Superior temporal gyrus (tissue), 1 donor: ENCODE data around the gene VIPR1.
A peak's percentile ranks its signal among the peaks of the same experiment; 100 is the strongest.

ENCODE experiments used
- DNase-seq: peaks from one replicate; pipeline ENCODE4 v3.0.0-alpha.2; 2016; ENCODE audit errors: extremely low spot score

VIPR1 gene, protein sequence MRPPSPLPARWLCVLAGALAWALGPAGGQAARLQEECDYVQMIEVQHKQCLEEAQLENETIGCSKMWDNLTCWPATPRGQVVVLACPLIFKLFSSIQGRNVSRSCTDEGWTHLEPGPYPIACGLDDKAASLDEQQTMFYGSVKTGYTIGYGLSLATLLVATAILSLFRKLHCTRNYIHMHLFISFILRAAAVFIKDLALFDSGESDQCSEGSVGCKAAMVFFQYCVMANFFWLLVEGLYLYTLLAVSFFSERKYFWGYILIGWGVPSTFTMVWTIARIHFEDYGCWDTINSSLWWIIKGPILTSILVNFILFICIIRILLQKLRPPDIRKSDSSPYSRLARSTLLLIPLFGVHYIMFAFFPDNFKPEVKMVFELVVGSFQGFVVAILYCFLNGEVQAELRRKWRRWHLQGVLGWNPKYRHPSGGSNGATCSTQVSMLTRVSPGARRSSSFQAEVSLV

DNA sequence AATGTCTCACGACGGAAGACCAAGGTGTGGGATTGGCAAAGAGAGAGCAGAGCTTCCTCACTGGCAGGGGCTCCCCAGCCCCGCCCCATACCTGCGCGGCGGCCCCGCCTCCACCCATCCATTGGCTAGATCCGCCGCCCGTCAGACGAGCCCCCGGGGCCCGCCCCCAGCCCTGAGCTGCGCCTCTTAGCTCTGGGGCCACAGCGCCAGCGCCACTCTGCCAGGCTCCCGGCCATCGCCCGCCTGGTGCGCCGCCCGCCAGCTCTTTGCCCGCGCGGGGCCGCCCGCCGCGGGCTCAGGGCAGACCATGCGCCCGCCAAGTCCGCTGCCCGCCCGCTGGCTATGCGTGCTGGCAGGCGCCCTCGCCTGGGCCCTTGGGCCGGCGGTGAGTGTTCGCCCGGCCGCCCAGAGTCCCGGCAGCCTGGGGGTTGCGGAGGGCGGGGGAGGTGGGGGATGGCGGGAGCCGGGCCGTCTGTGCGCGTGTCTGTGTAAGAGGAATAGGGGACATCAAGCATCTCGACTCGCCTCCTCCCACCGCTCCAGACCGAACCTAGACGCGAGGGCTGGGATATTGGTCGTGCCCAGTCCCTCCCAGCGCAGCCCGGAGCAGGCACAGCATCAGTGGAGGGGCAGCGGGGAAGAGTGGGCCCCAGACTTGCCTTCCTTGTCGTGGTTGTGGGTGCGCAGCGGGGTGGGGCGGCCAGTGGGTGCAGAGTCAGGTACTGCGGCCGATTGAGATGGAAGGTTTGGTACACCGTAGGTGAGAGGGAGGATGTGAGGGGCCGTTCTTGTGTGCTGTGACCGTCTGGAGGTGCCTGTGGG, at the start of gene VIPR1:
Gene VIPR1 (plus strand): TSS at position 215 of the 822 bp plus-strand sequence. CDS start 93 bp downstream, at position 308.
- DNase-seq, result peak; percentile 71

DNA sequence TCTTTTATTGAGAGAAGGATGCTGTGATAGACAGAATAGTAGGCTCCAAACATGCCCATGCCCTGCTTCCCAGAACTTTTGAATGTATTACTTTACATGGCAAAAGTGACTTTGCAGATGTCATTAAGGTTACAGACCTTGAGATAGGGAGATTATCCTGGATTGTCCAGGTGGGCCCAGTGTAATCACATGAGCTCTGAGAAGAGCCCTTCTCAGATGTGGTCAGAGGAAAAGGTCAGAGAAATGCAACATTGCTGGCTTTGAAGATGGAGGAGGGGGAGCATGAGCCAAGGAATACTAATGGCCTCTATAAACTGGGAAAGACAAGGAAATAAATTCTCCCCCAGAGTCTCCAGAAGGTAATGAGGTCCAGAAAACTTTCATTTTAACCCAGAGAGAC, 46.2 kb upstream of the VIPR1 start:
- no peak for DNase-seq

DNA sequence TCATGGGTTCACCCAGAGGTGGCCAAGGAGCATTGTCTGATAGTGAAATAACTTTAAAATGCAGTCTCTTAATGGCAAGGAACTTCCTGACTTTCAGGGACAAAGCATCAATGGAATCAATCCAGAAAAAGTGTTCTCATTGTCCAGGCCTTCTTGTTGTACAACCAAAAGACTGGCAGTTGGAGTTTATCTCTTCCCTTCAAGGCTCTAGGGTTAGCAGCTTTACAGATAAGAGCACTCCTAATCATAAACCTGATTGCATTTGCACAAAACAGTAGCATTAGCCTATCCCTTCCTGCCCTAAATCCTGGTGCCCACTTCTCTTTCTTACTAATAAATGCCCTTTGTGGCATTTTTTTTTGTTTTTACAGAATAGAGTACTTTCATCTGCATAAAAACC, 43.3 kb upstream of the VIPR1 start:
- DNase-seq, result no peak

DNA sequence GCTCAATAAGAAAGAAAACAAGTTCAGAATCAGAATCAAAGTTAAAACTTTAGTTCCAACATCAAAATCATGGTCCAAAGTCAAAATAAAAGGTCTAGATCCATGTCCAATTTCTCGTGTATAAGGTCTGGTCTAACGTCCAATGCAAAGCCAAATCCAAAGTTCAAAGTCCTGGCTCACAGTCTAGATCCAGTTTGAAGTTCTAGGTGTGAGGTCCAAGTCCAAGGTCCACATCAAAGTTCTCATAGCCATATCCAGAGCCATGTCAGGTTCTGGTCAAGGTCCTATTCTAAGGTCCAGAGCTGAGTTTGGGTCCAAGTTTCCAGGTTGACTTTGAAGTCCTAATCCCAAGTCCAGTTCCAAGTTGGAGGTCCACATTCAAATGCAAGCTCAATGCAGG, 40.7 kb upstream of the VIPR1 start:
- no peak for DNase-seq

DNA sequence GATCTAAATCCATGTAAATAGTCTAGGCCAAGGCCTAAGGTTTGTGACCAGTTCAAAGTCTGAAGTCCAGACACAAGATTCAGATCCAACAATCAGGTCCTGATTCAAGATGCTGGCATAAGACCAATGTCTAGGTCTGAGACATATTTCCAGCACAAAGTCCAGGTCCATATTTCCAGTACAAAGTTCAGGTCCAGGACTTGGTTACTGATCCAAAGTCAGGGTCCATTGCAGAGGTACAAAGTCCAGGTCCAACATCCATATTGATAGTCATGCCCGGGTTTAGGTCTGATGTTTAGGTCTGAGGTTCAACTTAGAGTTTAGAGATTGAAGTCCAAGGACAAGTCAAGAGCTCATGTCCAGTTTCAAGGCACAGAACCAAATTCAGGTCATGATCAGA, 39.4 kb upstream of the VIPR1 start:
- no peak for DNase-seq

DNA sequence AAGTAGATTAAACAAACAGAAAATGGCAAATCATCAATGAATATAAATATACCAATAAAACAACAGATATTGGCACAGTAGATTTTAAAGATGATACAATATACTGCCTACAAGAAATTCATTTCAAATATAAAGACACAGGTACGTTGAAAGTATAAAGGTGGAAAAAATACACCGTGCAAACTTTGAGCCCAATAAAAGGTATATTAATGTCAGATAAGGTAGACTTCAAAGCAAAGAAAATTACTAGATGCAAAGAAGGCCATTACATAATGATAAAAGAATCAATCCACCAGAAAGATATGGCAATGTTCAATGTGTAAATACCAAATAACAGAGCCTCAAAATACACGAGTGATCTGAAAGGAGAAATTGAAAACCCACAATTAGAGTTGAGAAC, 34.3 kb upstream of the VIPR1 start:
- no peak for DNase-seq

DNA sequence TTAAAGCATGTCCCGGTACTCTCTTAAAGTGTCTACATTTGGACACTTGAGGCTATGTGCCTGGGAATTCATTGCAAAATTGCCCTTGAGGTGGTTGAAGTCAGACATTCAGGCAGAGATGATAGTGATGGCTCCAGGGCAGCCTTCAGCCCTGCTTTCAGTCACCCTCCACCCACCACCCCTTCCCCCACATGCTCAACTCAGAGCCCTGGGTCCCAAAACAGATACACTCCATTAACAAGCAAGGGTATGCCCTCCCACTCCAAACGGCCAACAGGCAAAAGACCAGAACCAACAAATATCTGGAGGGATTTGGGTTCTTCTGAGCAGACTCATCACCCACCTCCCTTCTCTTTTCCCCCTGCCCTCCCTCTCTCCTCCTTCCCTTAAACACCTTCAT, 29.9 kb upstream of the VIPR1 start:
- DNase-seq, result no peak

DNA sequence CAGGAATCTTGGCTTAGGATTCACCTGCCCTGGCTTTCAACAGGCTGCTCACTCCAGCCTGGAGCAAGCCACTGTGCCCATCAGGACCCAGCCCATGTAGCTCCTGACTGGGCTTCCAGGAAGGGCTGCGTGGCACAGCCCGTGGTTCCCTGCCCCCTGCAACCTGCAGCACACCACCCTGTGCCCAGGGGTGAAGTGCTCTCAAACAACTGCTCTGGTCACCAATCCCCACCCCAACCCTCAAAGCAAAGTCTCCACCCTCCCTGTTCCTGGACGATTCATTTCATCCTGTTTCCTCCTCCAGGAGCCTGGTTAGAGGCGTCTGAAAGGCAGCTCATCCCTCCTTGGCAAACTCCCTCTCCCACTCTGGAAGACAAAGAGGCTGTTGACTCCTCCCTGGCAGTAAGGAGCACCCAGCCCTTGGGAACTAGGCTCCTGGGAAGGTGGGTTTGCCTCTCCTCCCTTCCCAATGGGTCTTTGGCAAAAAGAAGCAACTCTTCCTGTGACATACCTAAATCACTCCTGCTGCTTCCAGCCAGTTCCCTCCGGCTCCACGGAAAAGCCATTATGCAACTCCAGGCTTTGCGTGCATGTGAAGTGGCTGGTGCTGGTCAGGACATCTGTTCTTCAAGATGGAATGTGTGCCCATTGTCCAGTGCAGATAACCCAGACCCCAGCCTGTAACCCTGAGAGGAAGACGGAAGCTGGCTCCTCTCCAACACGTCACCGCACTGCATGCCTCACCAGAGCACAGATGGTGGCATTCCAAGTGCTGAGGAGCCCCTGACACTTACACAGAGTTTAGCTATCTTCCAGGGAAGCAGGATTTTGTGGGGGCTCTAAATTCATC, 29.1 kb upstream of the VIPR1 start:
- no peak for DNase-seq

DNA sequence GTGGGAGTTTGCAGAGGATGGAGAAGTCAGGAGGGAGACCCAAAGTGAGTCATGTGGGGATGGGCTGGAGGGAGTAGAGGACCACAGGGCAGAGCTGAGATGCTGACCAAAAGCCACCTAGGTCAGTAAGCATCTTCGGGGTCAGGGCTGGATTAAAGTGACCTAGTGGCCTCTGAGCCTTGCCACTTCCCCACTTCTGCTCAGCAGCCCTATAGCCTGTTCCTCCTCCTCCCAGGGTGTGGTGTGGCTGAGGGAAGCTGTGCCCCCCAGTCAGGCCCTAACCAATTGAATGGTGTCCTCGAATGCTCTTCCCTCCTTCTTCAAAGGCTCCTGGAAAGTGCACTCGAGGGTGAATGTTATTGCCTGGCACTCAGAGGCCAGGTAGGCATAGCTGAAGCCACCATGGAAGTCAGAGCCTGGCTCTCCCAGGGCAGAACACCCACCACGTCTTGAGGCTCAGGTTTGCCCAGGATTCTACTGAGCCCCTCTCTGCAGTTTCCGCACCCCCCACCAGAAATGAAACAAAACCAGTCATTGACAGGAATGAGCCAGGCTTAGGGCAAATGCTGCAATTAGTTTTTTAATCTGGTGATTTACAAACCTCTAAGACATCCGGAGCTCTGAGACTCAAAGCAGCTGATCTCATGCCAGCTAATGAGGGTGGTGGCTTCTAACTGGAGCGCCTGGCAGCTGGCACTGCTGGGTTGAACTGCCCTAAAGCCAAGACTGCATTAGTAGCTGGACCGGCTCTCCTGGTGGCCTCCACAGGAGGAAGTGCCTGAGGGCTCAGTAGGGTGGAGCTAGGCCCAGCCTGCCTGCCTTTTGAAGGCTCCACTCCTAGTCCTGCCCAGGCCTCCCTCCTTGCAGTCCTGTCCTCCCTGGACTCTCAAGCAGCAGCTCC, 26.0 kb upstream of the VIPR1 start:
- no peak for DNase-seq

DNA sequence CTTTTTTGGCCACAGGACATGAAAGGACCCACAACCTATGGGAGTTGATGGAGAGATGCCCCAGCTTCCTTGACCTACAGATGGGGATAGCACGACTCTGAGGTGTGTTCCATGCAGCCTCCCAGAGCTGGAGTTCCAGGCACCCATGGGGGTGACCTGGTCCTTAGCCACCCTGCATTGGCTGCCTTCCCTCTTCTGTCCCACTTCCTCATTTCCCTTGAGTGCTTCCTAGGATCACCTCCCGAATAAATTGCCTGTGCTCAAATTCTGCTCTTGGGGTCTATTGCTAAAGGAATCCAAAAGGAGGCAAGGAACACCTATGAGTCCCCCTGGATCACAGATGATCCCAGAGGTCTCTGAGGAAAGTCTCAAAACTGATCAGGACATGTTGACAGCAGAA, 24.7 kb upstream of the VIPR1 start:
- no peak for DNase-seq

DNA sequence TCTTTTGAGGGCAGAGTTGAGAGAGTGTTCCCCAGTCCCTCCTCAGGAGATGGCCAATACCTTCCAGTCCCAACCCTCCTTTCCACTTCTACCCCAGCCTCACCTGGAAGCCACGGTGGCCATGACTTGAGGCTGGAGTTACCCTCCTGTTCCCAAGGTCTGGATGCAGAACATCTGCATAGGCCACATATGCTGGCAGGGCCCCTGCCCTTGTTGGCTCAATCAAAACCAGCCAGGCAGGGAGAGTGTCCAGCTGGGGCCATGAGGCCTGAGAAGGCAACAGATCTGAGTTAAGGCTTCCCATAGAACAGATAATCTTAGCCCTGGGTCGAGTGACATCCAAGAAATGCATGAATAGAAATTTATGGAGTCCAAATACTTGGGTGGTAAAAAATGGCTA, 23.6 kb upstream of the VIPR1 start:
- no peak for DNase-seq

DNA sequence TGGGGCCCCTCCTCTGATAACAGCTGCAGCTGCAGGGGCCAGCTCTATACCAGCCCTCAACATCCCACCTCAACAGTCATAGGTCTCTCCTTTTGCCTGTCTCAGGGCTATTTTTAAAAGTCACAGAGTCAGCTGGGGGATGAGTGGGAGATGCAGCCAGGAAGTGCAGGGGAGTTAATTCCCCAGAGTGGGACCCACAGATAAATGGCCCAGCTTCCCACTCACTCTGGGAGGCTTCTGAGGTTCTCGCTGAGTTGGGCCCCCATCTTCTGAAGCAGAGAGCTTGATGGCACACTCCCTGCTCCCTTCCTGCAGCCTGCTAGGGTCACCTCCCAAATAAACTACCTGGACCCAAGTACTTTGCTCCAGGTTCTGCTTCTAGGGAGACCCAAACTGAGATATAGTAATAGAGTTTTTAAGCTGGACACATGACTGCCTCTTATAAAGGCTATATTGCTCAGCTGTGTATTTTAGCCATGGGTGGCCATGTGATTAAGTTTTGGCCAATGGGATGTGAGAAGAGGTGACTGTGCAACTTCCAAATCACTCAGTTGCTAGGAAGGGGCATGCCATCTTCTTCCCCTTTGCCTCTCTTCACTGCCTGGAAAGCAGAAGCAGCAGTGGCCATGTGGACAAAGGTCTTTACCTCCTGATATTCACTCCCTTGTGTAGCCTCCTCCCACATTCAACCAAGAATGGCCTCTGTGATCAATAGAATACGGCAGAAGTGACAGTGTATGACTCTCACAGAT, 15.5 kb upstream of the VIPR1 start:
- no peak for DNase-seq

DNA sequence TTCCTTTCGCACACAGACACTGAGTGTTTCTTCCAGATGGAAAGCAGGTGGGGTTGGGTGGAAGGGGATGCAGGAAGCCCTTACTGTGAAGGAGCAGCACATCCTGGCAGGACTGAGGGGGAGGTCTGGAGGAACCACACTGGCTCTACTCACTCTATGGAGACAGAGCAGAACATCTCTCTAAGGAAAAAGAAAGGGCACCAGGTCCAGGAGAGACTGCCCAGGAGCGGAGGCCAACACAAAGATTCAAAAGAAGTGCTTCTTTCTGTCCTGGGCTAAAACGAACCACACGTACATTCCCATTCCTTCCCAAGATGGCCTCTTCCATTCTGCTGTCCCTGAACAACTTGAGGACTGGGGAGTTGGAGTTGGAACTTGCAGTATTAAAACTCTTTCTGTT, 13.8 kb upstream of the VIPR1 start:
- DNase-seq, result no peak

DNA sequence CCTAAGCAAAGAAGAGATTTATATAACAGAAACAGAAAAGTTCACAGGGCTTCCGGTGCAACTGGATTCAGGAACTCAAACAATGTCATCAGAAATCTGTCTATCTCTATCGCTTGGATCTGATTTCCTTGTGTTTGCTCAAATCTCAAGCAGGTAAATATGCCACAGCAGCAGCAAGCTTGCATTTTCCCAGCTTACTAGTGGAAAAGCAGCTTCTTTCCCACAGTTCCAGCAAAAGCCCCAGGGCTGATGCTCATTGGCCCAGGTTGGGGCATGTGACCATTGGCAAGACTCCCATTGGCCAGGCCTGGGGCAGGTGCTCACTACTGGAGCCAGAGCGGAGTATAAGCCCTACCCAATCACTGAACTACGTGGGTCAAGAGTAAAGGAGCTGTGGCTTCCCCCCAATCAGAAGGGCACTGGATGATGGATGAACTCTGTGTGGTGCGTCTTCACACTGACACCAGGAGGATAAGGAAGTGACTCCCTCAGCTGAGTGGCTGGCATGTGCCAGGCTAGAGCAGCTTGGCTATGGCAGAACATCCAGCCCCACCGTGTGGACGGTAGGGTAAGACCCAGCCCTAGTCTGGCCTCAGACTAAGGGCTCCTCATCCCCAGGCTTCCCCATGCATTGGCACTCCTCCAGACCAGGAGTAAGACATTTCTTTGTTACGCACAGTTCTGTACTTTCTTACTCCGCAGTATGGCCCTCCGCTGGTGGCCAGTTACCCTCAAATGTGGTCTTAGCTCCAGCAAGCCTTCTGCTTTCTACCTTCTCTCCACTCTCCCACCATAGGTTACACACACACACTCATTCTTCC, 13.1 kb upstream of the VIPR1 start:
- DNase-seq, result no peak

DNA sequence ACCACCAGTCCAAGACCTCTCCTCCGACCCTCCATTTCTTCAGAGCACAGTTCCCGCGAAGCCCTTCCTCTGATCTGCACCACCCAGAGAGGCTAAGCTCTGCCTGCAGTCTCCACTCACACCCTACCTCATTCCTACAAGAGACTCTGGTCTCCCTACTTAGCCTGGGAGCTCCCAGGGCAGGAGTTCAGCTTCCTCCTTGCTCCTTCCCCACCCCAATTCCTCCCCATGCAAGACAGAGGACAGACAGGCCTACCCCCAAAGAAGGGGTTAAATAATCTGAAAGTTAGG, 12.6 kb upstream of the VIPR1 start:
- no peak for DNase-seq

DNA sequence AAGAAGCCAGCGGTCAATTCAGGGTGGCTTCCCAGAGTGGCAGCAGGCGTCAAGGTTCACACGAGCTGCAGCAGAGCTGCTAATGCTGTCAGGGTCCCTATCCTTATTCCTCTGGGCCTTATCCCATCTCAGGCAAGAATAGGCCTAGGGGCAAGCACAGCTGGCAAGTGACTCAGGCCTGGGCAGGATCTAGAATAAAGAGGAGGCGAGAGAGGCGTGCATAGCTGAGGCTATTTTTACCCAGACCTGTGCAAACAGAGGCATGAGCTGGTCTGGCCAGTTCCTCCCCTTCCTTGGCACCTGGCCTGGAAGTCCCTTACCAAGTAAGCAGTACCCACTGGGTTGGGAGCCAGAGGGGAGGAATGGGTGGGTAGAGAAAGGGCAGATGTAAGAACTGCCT, 12.2 kb upstream of the VIPR1 start:
- DNase-seq, result no peak

DNA sequence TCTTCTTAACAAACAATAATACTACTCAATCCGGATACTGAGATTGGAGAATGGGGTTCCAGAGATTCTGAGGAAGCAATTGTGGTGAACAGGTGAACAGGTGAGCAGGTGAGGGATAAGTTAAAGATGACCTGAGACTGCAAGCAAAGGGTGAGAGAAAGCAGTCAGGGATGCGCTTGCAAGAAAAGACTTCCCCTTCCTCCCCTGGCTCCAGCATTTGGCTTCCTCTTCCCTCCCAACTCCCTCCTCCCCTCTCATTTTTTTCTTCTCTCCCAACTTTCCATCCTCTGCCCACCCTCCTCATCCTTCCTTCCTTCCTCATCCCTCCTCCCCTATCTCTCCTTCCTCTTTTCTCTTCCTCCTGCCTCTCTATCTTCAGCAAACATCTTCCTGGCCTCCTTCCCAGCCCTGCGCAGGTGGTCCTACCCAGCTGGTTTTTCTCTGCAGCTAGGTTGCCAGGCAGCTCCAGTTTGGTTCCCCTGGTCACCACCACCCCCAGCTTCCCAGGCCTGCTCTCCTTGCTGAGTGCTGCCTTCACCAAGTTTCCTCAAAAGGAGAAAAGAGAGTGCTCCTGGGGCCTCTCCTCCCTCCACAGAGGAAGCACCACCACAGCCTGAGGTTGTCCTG, 10.4 kb upstream of the VIPR1 start:
- no peak for DNase-seq

DNA sequence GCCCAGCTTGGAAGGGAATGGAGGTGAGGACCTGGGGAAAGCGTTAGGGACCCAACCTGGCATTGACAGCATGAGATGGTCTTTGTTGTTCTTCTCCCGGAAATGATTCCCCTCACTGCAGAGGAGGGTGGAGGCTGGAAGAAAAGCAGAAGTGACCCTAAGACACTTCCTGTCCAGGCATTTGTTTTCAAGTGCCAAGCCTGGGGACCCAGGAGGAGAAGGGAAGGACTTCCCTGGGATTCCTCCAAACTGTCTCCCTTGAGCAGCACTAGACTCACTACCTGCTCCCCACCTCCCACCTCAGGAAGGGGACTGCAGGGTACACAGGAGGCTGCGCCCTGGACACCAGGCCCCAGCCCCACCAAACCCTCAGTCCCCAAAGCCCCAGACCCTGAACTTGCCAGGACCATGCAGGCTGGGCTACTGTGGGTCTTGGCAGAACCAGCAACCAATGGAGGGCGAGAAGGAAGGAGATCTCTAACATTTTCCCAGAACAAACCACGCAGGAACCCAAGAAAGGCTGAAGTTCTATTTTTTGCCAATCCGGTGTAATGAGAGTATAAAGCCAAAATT, 9.8 kb upstream of the VIPR1 start:
- DNase-seq, result no peak
